GM23338 (cell line): ENCODE results near the gene KAT8. TPM values are rescaled to one million over a fixed set of nuclear protein-coding genes. Genes with fewer than 3 reads are reported as not detected.
"Not testable (repeated sequence)": the region's sequence is repeated elsewhere in the genome, so short reads cannot be mapped to it uniquely, and the experiment has no call there.

Experiments used
- ATAC-seq: fragments of 200-7000 bp; cut with Tn5 transposase; 3 replicates; pipeline ENCODE4 v1.9.1; 2020
- DNase-seq: peaks from one replicate; pipeline ENCODE4 v3.0.0-alpha.2; 2015; ENCODE audit warnings: low spot score
- H2AFZ ChIP-seq: fragments of 200-600 bp; sonication (generic); 2 replicates; pipeline ENCODE4 v1.8.0; 2016; ENCODE audit warnings: antibody characterized with exemption, mild to moderate bottlenecking, moderate library complexity
- H3F3A ChIP-seq: fragments of 200-600 bp; sonication (generic); replicated peaks from 2 replicates; pipeline ENCODE4 v1.8.0; 2017; ENCODE audit warnings: antibody characterized with exemption, mixed run types, low read depth
- H3K27ac ChIP-seq: fragments of 200-600 bp; sonication (generic); 2 replicates; pipeline ENCODE4 v1.6.1; 2016; ENCODE audit warnings: low read depth
- H3K27me3 ChIP-seq: fragments of 200-600 bp; sonication (generic); 2 replicates; pipeline ENCODE4 v1.8.0; 2016; ENCODE audit warnings: mild to moderate bottlenecking, mixed run types, moderate library complexity; ENCODE audit not compliant: insufficient read depth
- H3K36me3 ChIP-seq: fragments of 200-600 bp; sonication (generic); 2 replicates; pipeline ENCODE4 v1.8.0; 2016; ENCODE audit warnings: mild to moderate bottlenecking; ENCODE audit not compliant: insufficient read depth
- H3K4me1 ChIP-seq: fragments of 200-600 bp; sonication (generic); 2 replicates; pipeline ENCODE4 v1.8.0; 2016; ENCODE audit warnings: mild to moderate bottlenecking, moderate library complexity; ENCODE audit not compliant: insufficient read depth
- H3K4me2 ChIP-seq: fragments of 200-600 bp; sonication (generic); 2 replicates; pipeline ENCODE4 v1.7.1; 2017; ENCODE audit warnings: mixed run types
- H3K4me3 ChIP-seq: fragments of 200-600 bp; sonication (generic); 2 replicates; pipeline ENCODE4 v1.6.1; 2016; ENCODE audit warnings: mixed run types
- H3K79me2 ChIP-seq: fragments of 200-600 bp; sonication (generic); replicated peaks from 2 replicates; pipeline ENCODE4 v1.8.0; 2017; ENCODE audit warnings: mild to moderate bottlenecking; ENCODE audit not compliant: insufficient read depth
- H3K9me2 ChIP-seq: fragments of 200-600 bp; sonication (generic); 2 replicates; pipeline ENCODE4 v1.8.0; 2017; ENCODE audit not compliant: insufficient read depth
- H4K20me1 ChIP-seq: fragments of 200-600 bp; sonication (generic); replicated peaks from 2 replicates; pipeline ENCODE4 v1.8.0; 2017; ENCODE audit warnings: mild to moderate bottlenecking; ENCODE audit not compliant: insufficient read depth
- H3K27ac Mint-ChIP-seq: 2 replicates; pipeline ENCODE4 v1.8.0; 2020; ENCODE audit warnings: inconsistent platforms, mild to moderate bottlenecking, moderate library complexity, mixed read lengths
- H3K27me3 Mint-ChIP-seq: 3 replicates; pipeline ENCODE4 v1.8.0; 2022; ENCODE audit warnings: low read depth, mild to moderate bottlenecking, moderate library complexity, mixed read lengths, inconsistent platforms; ENCODE audit not compliant: insufficient read depth, poor library complexity
- H3K36me3 Mint-ChIP-seq: 3 replicates; pipeline ENCODE4 v1.8.0; 2021; ENCODE audit warnings: low read depth, mild to moderate bottlenecking, inconsistent platforms, moderate library complexity, mixed read lengths
- H3K4me1 Mint-ChIP-seq: 3 replicates; pipeline ENCODE4 v1.8.0; 2020; ENCODE audit warnings: mild to moderate bottlenecking, inconsistent platforms, mixed read lengths
- H3K4me3 Mint-ChIP-seq: 3 replicates; pipeline ENCODE4 v1.8.0; 2021; ENCODE audit warnings: moderate library complexity, mild to moderate bottlenecking, inconsistent platforms, mixed read lengths
- H3K9me3 Mint-ChIP-seq: 3 replicates; pipeline ENCODE4 v1.8.0; 2020; ENCODE audit warnings: moderate library complexity, mild to moderate bottlenecking, inconsistent platforms, mixed read lengths
- CTCF ChIP-seq, 2 experiments: fragments of 200-600 bp in 1 of 2; sonication (generic) in 1 of 2; conservative IDR thresholded peaks; 2 replicates each; pipeline versions ENCODE4 v1.5.1 to v1.6.1; 2016 to 2017; ENCODE audit warnings: antibody characterized with exemption in 2 of 2, low read depth in 2 of 2, mild to moderate bottlenecking in 2 of 2, moderate library complexity in 1 of 2
- ETS1 ChIP-seq: IDR thresholded peaks from 2 replicates; pipeline ENCODE4 v1.6.1; 2016; ENCODE audit warnings: antibody characterized with exemption
- EZH2 ChIP-seq: fragments of 200-600 bp; sonication (generic); IDR thresholded peaks from one replicate; pipeline ENCODE4 v1.8.0; 2017; ENCODE audit warnings: antibody characterized with exemption, mild to moderate bottlenecking, low read depth; ENCODE audit not compliant: unreplicated experiment
- JUNB ChIP-seq: IDR thresholded peaks from one replicate; pipeline ENCODE4 v1.6.1; 2016; ENCODE audit warnings: antibody characterized with exemption; ENCODE audit not compliant: unreplicated experiment
- NANOG ChIP-seq: IDR thresholded peaks from 2 replicates; pipeline ENCODE4 v1.6.1; 2016; ENCODE audit warnings: antibody characterized with exemption, borderline replicate concordance
- POLR2AphosphoS5 ChIP-seq: IDR thresholded peaks from 2 replicates; pipeline ENCODE4 v1.6.1; 2016; ENCODE audit warnings: antibody characterized with exemption, low read depth
- STAT1 ChIP-seq: IDR thresholded peaks from one replicate; pipeline ENCODE4 v1.6.1; 2016; ENCODE audit warnings: antibody characterized with exemption; ENCODE audit not compliant: unreplicated experiment
- ZNF114 ChIP-seq: fragments of 250-450 bp; sonication (Bioruptor Pico); IDR thresholded peaks from 2 replicates; pipeline ENCODE4 v1.5.0; 2020; ENCODE audit warnings: mild to moderate bottlenecking, moderate library complexity
- ZNF331 ChIP-seq: fragments of 250-450 bp; sonication (Bioruptor Pico); IDR thresholded peaks from 2 replicates; pipeline ENCODE4 v1.5.0; 2020; ENCODE audit warnings: low read depth, mild to moderate bottlenecking, moderate library complexity
- ZNF462 ChIP-seq: fragments of 250-450 bp; sonication (Bioruptor Pico); IDR thresholded peaks from 2 replicates; pipeline ENCODE4 v1.5.0; 2020; ENCODE audit warnings: mild to moderate bottlenecking, moderate library complexity
- polyA plus RNA-seq: library from polyadenylated mRNA; unstranded; fragments of >200 nt; fragmentation: Nextera tagmentation; extraction: Ambion mirVana; gene quantifications from 2 replicates; pipeline ENCODE4 v1.2.1, GENCODE V29; 2016
- total RNA-seq: library from RNA; depleted of rRNA; stranded (reverse); fragments of >200 nt; shearing (Covaris generic); gene quantifications from 2 replicates; pipeline ENCODE4 v1.2.3, GENCODE V29; 2014

The KAT8 gene
- total and polyA plus RNA-seq, 2 experiments from 2014 or later = 47.6 to 85.4 TPM

GRCh38 chr16:31170048-31170447 is 52.6 kb downstream of the KAT8 start:
- H4K20me1 ChIP-seq, H3K4me2 ChIP-seq, DNase-seq, H3K4me1 ChIP-seq, H3K36me3 Mint-ChIP-seq, H3F3A ChIP-seq, H3K4me3 ChIP-seq, H2AFZ ChIP-seq, H3K27ac Mint-ChIP-seq, H3K27ac ChIP-seq, H3K4me3 Mint-ChIP-seq, H3K79me2 ChIP-seq, H3K4me1 Mint-ChIP-seq, ATAC-seq, H3K9me2 ChIP-seq, H3K27me3 Mint-ChIP-seq, H3K36me3 ChIP-seq, H3K9me3 Mint-ChIP-seq, H3K27me3 ChIP-seq: not testable (repeated sequence)

GRCh38 chr16:31177136-31177535 is 59.7 kb downstream of the KAT8 start:
- peaks cover 22% of the 10 kb centered on the region for H3K79me2 ChIP-seq
- H3K9me2 ChIP-seq = no peaks in the 10 kb centered on the region
- Mint-ChIP-seq H3K36me3 (peaks cover 18% of the 10 kb centered on the region), H3K4me1 (peaks cover 10% of the 10 kb centered on the region), H3K9me3 (peaks cover 17% of the 10 kb centered on the region), H3K27ac (no peak overlapping the region), H3K4me3 (no peak overlapping the region), H3K27me3 (peaks cover 18% of the 10 kb centered on the region)
- H3K4me3 ChIP-seq = no peak overlapping the region
- no peak for DNase-seq
- 0 out of 2 replicates have a peak, but pooled peaks cover 2% of the 10 kb centered on the region for H3F3A ChIP-seq
- H3K27me3 ChIP-seq = no peaks in the 10 kb centered on the region
- TF ChIP-seq POLR2AphosphoS5 (no peak), ZNF114 (CRISPR knock-in tag) (no peak), ZNF462 (CRISPR knock-in tag) (no peak), ZNF331 (no peak), STAT1 (no peak), ETS1 (no peak), JUNB (no peak), CTCF (conservative IDR thresholded peaks at IDR 0.05; ENCODE audit: low read depth in 2 of 2) (no peak), EZH2 (no peak), NANOG (no peak)
- H4K20me1 ChIP-seq = peaks cover 15% of the 10 kb centered on the region
- H3K36me3 ChIP-seq = peaks cover 4% of the 10 kb centered on the region
- no peak overlapping the region for H3K4me2 ChIP-seq
- ATAC-seq = no peak
- no peak overlapping the region for H3K27ac ChIP-seq
- H3K4me1 ChIP-seq = peaks cover 13% of the 10 kb centered on the region
- 0 out of 2 replicates have a peak overlapping the region, but pooled peaks have one; percentile 56 for H2AFZ ChIP-seq
